Measurements from ENCODE around the gene SUGCT. TPM values are rescaled to one million over a fixed set of nuclear protein-coding genes. Genes with fewer than 3 reads are reported as not detected.

The SUGCT gene
- total RNA-seq, 2 experiments from 2014 or later, result 0.95 to 1.2 TPM

DNA sequence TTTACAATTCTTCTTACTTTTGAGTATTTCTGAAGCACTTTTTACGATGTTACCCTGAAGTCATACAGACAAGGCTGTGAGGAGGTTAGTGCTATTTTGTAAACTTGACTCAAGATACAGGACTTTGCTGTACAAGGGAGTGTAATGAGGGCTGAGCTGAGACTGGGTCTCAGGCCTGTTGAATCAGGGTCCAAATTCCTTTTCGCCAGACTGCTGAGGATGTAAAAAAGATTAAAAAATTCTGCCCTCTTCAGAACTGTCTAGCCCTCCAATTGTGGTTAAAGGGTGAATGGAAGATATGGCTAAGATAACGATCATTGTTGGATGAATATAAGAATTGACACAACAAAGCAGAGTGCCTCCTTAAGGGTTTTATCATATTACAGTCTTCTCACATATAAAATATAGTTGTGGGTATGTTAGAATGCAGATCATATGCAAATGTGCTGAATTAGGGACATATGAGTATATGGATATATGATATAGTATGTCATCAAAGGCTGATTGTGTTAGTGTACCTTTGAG is 165.4 kb downstream of the SUGCT start:
- no peaks in the 10 kb centered on the region for H3K36me3 Mint-ChIP-seq (ENCODE audit: low read depth)
- intact Hi-C loops (cut with DNase I, micrococcal nuclease), result no loop called here

DNA sequence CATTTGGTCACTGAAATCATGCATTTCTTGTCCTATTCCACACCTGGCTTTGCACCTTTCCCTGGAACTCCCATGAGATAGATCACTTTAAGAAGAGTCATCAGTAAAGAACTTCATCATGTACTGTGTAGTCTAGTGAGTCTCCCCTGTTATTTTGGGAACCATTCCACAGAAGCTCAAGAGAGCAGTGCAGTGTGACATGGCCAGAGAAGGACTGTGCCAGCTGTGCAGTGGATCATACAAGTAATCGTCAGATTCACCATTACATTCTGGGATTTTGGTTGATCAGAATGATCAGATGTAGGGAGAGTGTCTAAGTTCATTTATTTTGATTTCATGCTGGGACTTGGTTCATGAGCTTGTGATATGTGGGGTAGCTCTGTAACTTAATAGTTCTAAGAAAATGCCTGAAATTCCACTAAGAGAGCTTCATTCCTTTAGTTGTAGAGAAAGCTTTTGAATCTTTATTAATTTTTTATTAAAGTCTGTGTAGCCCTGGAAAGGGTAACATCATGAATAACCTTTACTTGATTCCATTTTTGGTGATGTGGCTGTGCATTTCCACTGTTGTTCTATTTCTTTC is 166.8 kb downstream of the SUGCT start:
- ChIA-PET POLR2A (no interaction called here), CTCF (no interaction called here)
- H3K9me3 Mint-ChIP-seq, result no peaks in the 10 kb centered on the region
- intact Hi-C loops (cut with DNase I, micrococcal nuclease), result no loop called here
- TF ChIP-seq, protein P1, sequence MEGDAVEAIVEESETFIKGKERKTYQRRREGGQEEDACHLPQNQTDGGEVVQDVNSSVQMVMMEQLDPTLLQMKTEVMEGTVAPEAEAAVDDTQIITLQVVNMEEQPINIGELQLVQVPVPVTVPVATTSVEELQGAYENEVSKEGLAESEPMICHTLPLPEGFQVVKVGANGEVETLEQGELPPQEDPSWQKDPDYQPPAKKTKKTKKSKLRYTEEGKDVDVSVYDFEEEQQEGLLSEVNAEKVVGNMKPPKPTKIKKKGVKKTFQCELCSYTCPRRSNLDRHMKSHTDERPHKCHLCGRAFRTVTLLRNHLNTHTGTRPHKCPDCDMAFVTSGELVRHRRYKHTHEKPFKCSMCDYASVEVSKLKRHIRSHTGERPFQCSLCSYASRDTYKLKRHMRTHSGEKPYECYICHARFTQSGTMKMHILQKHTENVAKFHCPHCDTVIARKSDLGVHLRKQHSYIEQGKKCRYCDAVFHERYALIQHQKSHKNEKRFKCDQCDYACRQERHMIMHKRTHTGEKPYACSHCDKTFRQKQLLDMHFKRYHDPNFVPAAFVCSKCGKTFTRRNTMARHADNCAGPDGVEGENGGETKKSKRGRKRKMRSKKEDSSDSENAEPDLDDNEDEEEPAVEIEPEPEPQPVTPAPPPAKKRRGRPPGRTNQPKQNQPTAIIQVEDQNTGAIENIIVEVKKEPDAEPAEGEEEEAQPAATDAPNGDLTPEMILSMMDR (IDR thresholded peaks at IDR 0.05), result no peak
- no peaks in the 10 kb centered on the region for H3K36me3 Mint-ChIP-seq (ENCODE audit: low read depth)
- Histone ChIP-seq H3K27ac (ENCODE audit: low read depth in 1 of 2, low read length in 2 of 2) (no peak overlapping the region), H3K4me3 (ENCODE audit: low read length) (no peak overlapping the region), H3K4me1 (ENCODE audit: insufficient read depth, low read length) (no peaks in the 10 kb centered on the region), H3K9me3 (ENCODE audit: control insufficient read depth in 1 of 2, insufficient read depth in 1 of 2, low read length in 2 of 2) (no peaks in the 10 kb centered on the region), H3K36me3 (ENCODE audit: insufficient read depth, low read length) (no peaks in the 10 kb centered on the region), H3K27me3 (ENCODE audit: control insufficient read depth in 1 of 2, insufficient read depth in 2 of 2, low read length in 2 of 2) (no peaks in the 10 kb centered on the region)
- no peaks in the 10 kb centered on the region for H3K4me1 Mint-ChIP-seq (ENCODE audit: low read depth)
- H3K27ac Mint-ChIP-seq, result no peak overlapping the region
- H3K4me3 Mint-ChIP-seq, result no peak overlapping the region
- DNase-seq, result no peak
- ATAC-seq (ENCODE audit: poor library complexity), result no peak
- H3K27me3 Mint-ChIP-seq, result peaks cover 7% of the 10 kb centered on the region

More for the DNA sequence above, 165.4 kb downstream of the SUGCT start:
- Mint-ChIP-seq H3K27ac (no peak overlapping the region), H3K4me3 (no peak overlapping the region), H3K27me3 (peaks cover 7% of the 10 kb centered on the region), H3K4me1 (ENCODE audit: low read depth) (no peaks in the 10 kb centered on the region), H3K9me3 (no peaks in the 10 kb centered on the region)
- TF ChIP-seq, protein P1 (IDR thresholded peaks at IDR 0.05), result no peak
- CTCF ChIA-PET, result no interaction called here
- H3K4me1 ChIP-seq (ENCODE audit: insufficient read depth, low read length), result no peaks in the 10 kb centered on the region
- no peak overlapping the region for H3K27ac ChIP-seq (ENCODE audit: low read depth in 1 of 2, low read length in 2 of 2)
- ATAC-seq (ENCODE audit: poor library complexity), result no peak
- no peak for DNase-seq
- POLR2A ChIA-PET, result no interaction called here
- H3K36me3 ChIP-seq (ENCODE audit: insufficient read depth, low read length), result no peaks in the 10 kb centered on the region
- no peak overlapping the region for H3K4me3 ChIP-seq (ENCODE audit: low read length)
- no peaks in the 10 kb centered on the region for H3K9me3 ChIP-seq (ENCODE audit: control insufficient read depth in 1 of 2, insufficient read depth in 1 of 2, low read length in 2 of 2)
- no peaks in the 10 kb centered on the region for H3K27me3 ChIP-seq (ENCODE audit: control insufficient read depth in 1 of 2, insufficient read depth in 2 of 2, low read length in 2 of 2)

GRCh38 chr7:40303996-40304395 is 169.2 kb downstream of the SUGCT start:
- Mint-ChIP-seq H3K4me1 (ENCODE audit: low read depth) (no peaks in the 10 kb centered on the region), H3K27ac (no peak overlapping the region), H3K4me3 (no peak overlapping the region), H3K9me3 (no peaks in the 10 kb centered on the region), H3K27me3 (peaks cover 7% of the 10 kb centered on the region), H3K36me3 (ENCODE audit: low read depth) (no peaks in the 10 kb centered on the region)
- intact Hi-C loops (cut with DNase I, micrococcal nuclease), result no loop called here
- no peaks in the 10 kb centered on the region for H3K4me1 ChIP-seq (ENCODE audit: insufficient read depth, low read length)
- no peaks in the 10 kb centered on the region for H3K9me3 ChIP-seq (ENCODE audit: control insufficient read depth in 1 of 2, insufficient read depth in 1 of 2, low read length in 2 of 2)
- TF ChIP-seq, protein P1 (IDR thresholded peaks at IDR 0.05), result no peak
- DNase-seq (no peak), ATAC-seq (ENCODE audit: poor library complexity) (no peak)
- ChIA-PET POLR2A (no interaction called here), CTCF (no interaction called here)
- H3K27me3 ChIP-seq (ENCODE audit: control insufficient read depth in 1 of 2, insufficient read depth in 2 of 2, low read length in 2 of 2), result no peaks in the 10 kb centered on the region
- no peak overlapping the region for H3K27ac ChIP-seq (ENCODE audit: low read depth in 1 of 2, low read length in 2 of 2)
- H3K36me3 ChIP-seq (ENCODE audit: insufficient read depth, low read length), result no peaks in the 10 kb centered on the region
- H3K4me3 ChIP-seq (ENCODE audit: low read length), result no peak overlapping the region
